Hindlimb muscle (tissue), 1 donor: ENCODE data around the gene BCAN. TPM values are rescaled to one million over a fixed set of nuclear protein-coding genes. Genes with fewer than 3 reads are reported as not detected.

Experiments used
- DNase-seq: peaks from one replicate; pipeline ENCODE4 v3.0.0-alpha.2; 2013
- polyA plus RNA-seq: library from polyadenylated mRNA; unstranded; fragments of 120-200 nt; gene quantifications from one replicate; pipeline ENCODE4 v1.2.1, GENCODE V29; 2013; ENCODE audit not compliant: insufficient read length

BCAN gene
- polyA plus RNA-seq, 1 donor: 0.88 TPM

DNA sequence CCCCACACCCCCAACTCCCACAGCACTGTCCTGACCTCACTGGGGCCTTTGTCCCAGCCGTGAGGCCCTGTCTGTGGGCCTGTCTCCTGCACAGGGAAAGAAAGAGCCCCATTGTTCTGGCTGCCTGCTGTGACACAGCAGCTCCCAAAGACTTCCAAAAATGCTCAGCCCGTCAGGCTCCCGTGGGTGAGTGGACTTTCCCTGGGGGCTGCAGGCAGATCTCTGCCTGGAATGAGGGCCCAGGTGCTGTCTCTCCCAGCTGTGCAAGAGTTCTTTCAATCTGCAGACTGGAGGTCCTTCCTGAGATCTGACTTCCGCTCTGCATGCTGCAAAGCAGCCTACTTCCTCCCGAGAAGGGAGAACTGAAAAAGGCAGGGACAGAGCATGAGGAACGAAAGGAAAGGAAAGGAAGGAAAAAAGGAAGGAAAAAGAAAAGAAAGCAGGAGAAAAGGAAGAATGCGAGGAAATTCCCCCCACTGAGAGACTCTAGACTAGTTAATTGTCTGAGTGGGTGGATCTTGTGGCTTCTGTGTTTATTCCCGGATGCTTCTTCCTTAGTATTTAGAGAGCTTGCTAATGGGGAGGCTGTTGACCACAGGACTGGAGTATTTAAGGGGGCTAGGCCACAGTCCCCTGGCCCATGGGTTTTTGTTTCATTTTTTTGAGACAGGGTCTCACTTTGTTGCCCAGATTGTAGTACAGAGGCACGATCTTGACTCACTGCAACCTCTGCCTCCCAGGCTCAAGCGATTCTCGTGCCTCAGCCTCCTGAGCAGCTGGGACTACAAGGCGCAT is 20.3 kb downstream of the BCAN start:
- DNase-seq: no peak

DNA sequence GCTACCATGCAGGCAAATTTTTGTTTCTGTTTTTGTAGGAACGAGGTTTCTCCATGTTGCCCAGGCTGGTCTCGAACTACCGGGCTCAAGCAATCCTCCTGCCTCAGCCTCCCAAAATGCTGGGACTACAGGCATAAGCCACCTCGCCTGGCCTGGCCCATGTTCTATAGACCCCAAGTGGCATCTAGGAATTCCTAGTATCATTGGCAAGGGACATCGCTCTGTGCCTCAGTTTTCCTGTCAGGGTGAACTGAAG is 20.8 kb downstream of the BCAN start:
- no peak for DNase-seq

DNA sequence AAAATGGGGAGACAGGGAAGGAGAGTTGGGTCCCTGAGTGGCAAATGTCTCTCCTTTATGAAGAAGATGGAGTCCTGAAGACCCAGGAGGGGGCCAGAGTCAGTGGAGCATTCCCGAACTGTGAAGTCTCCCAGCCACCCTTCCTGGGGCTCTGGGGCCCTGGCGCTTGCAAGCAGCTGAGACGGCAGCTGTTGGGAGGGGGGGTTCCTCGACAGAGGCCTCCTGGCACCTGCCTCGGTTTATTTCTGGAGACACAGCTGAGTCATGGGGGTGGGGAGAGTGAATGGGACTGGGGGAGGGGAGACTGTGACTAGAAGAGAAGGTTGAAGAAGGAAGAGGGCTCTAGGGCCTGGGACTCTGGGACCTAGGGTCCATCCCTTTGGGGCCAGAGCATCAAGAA is 21.3 kb downstream of the BCAN start:
- DNase-seq: peak; percentile 78

DNA sequence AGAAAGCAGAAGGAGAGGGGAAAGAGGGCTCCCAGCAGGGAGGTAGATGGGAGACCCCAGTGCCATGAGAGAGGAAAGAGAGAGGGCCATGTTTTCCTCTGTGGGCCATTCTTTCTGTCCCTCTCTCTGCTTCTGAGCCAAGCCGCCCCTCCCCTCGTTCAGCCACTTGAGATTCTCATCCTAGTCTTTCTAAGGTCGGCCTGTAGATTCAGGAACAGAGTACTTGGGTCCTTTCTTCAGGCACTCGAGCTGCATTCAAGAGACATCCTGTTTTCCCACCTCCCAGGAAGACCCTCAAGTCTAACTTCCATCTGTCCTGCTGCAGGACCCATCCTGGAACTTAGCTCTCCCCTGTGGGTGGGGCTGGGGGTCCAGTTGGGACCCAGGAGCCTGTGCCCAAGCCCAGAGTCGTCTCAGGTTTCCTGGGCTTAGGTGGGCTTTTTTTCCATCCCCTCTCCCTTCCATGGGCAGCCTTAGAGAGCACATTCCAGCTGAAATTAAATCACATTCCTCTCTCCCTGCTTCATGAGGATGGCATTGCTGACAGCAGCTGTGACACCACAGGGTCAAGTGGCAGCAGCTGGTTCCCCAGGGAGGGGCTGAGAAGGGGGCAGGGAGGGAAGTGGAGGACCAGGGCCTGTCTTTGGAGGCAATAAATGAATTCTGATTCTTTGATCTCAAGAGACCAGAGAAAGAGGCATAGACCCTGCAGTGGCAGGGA is 22.3 kb downstream of the BCAN start:
- no peak for DNase-seq

DNA sequence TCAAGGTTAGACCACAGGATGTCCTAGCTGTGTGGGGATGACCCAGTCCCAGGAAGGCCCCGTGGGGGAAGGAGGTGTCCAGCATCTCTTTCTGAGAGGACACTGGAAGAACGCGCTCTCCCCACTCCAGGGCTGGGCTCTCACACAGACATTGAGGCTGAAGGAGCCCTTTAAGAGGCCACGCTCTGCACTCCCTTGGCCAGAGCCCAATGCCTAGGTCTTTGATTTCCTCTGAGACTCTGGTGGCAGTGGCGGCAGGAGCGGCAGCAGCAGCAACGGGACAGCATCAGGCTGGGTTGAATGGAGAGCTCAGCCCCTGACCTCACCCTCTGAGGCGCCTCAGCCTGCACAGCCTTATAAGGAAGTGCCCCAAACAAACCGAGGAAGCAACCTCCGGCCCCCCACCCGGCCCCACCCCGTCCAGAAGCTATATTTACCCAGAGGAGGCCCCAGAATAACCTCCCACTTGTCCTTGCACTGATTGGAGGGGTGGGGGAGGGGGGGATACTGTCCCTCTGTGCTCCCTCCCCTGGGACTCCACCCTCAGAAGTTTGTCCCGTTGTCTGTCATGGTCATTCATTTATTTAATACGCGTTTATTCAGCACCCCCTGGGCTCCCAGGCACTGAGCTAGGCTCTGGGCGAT is 23.0 kb downstream of the BCAN start:
- DNase-seq: no peak

DNA sequence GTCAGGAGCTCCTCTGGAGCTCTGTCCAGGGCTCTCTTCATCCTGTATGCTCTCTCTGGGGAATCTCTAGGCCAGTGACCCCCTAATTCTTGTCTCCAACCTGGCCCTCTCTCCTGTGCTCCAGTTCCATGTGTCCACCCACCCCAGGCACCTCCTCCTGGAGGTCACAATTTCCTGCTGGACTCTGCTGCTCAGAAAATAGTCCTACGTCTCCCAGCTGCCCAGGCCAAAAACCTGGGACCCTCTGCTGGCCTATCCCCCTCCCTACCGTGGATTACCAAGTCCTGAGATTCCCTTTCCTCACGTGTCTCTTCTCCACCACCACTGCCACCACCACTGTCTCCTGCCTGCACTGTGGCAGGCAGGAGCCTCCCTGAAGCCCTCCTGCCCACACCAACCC is 23.6 kb downstream of the BCAN start:
- no peak for DNase-seq

DNA sequence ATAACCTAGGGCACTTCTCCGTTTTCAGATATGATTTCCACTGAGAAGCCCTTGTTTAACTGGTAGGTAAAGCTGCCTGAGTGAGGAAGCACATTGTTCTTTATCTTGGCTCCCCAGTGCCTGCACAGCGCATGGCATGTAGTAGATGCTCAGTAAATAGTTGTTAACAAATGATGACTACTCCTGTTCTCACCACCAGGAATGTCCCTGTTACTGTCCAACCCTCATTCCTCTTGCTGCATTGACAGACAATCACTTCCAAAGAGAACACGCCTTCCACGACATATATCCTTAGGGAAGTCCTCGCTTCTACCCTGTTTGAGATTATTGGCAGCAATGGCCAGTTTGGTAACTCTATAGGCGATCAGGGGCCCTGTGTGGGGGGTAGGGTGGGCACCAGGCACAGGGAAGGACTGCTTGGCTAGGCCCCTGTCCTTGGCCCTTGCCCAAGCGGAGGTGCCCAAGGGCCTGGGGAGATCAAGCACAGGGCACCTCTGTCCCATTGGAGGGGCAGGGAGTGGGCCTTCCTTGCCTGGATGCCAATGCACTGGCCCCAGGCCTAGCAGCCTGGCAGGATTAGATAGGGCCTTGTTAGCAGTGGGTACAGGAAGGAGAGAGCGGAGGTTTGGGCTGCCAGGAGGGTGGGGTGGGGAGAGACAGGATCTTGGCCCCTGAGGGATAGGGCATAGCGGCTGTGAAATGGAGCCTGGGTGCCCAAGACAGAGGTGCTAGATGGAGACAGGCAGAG is 25.1 kb downstream of the BCAN start:
- no peak for DNase-seq

DNA sequence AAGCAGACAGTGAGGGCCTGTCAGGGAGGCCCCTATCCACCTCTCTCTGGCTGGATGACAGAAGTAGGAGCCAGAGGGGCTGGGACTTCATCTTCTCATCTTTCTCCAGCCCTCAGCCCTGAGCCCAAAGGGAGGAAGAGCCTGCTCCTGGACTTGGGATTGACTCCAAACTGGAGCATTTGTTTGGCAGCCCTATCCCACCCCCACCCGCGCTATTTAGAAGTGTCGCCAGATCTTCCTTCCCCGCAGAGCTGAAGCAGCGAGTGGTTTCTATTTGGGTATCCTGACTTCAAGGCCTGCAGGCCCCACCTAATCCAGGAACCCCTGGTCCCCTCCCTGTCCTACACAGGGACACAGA is 25.7 kb downstream of the BCAN start:
- DNase-seq: peak; percentile 91

DNA sequence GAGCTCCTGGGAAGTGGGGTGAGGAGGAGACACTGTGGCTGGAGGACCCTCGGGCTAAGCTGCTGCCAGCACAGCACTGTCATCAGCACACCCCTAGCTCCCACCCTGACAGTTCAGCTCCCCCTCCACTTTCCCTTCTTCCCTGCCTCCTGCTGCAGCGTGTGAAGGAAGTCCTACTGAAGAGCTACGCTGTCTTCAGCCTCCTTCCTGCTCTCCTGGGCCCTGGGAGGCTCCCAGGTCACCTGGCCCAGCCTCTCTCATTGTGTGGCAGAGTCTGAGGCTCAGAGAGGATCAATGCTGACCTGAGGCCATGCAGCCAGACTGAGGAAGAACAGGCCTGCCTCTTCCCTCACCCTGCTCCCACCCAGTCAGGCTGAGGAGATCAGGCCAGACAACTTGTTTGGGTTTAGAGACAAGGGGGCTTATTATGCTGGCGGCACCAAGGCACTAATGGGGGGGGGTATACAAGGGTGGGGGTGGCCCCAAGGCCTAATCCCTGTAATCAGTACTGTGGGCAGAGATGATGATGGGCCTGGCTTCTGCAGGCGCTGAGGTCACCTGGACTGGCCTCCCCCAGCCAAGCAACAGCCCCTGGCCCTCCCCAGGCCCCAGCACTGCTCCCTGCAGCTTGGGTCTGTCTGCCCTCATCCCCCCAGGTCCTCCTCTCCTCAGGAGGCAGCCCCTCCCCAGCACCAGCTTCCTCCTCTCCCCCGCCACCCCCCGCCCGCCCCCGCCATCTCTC is 26.2 kb downstream of the BCAN start:
- no peak for DNase-seq

DNA sequence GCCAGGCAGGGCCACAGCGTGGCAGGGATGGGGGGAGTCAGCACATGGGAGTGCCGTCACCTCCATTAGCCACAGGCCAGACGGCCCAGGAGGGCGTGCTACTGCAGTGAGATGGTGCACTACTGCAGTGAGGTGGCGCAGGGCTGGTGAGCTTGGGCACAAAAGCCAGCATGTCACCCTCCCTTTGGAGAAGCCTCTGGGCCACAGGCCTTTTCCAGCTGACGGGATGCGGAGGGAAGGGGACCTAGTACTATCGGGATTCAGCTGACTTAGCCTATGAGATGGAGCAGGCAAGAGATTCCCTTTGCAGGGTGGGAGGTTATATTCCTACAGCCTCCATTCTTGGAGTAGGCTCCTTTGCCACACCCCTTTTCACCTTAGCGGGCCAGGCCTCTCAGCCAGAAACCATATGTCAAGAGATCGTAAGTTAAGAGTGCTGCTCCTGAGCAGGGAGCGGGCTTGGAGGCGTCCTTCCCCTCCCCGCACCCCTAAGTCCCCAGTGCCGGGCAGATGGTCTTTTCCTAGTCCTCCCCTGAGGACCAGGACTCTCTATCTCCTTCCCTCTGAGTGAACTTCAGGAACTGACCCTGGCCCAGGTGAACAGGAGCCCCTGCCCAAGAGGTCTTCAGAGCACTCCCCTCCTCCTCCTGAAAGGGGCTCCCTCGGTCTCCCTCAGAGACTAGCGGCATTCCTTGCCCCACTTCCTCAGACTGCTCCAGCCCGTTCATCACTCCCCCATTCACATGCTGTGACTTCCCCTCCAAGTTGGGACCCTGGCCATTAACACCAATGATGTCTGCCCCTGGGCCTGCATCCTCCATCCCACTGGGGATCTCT is 27.1 kb downstream of the BCAN start:
- DNase-seq: no peak

DNA sequence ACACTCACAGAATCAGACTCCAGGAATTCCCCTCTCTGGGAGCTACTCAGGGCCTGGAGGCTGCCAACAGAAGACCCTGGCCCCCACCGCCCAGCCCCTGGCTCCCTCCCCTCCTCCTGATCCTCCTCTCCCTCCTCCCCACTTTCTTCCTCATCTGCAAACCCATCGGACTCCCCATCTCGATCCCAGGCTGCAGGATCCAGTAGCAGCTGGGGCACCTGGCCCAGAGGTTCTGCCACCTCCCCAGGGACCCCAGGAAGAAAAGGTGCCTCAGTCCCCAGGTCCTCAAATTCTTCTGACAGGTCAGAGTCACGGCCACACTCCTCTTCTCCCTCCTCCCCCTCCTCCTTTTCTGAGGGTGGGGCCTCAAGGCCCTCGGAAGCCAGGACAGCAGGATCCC is 27.9 kb downstream of the BCAN start:
- DNase-seq: no peak

DNA sequence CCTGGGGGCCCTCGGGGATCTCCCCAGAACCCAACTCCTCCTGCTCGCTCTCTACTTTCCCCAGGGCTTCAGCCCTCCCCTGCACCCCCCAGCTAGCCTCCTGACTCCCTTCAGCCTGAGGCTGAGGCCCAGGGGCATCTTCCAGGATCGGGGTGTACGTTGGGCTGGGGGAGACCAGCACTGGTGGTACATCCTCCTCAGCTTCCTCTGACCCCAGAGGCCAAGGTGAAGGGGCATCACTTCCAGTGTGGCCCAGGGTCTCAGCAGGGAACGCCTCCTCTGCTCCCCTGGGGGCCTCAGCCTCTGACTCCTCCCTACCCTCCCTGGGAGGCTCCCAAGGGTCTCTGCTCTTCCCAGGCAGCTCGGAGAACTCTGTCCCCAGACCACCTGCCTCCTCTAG is 28.4 kb downstream of the BCAN start:
- DNase-seq: no peak

DNA sequence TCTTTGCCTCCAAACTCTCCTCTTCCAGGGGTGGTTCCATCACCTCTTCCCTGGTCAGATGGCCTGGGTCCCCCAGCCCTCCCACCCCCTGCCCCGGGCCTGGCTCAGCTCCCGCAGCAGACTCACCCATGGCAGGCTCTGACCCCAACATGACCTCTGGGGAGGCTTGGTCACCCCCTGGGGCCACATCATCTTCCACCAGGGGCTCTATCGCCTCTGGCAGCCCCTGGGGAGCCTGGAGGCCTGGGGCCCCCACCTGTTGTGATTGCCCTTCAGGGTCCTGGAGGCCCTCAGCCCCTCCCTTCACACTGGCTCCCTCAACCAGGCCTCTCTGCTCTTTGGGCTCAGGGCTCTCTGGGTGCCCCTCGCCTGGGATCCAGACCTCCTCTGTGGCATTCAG is 28.9 kb downstream of the BCAN start:
- DNase-seq: no peak

DNA sequence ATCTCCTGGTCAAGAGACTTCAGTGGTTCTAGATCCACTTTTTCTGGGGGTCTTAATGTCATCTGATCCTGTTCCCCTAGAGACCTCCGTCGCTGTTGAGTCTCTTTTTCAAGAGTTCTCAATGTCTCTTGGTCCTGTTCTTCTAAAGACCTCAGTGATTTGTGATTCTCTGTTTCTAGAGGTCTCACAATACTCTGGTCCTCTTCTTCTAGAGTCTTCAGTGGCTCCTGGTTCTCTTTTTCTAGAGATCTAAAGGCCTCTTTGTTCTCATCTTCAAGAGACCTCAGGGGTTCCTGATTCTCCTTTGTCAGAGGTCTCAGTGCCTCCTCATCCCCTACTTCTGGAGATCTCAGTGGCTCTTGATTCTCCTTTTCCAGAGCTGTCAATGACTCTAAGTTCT is 29.9 kb downstream of the BCAN start:
- DNase-seq: no peak

DNA sequence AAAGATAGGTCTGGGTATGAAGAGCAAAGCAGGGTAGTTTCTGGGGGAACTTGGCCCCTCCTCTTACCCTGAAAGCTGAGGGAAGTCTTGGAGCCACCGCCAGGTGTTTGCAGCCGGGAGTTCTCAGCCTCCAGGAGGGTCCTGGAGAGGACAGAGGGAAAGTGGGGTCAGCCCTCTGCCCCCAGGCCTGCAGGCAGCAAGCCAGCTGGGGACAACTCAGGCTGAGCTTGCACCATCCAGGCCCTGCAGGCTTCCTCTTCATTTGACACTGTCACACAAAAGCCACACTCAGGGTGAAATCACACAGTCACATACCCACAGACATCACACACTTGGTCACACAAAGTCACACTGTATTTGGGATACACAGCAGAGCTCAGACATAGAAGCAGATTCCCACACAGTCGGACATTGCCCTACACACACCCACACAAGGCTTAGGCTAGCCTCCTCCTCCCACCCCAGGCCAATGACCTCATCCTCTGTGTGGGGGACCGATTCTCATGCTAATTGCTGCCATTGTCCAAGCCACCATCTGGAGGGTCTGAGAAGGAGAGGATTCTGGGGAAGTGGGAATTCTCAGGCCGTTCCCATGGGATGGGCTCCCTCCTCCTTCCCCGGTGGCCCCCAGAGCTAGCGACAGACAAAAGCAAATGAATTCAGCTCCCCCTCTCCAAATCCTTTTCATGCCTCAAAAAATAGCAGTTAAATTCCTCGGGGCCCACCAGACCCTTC is 31.6 kb downstream of the BCAN start:
- DNase-seq: no peak

DNA sequence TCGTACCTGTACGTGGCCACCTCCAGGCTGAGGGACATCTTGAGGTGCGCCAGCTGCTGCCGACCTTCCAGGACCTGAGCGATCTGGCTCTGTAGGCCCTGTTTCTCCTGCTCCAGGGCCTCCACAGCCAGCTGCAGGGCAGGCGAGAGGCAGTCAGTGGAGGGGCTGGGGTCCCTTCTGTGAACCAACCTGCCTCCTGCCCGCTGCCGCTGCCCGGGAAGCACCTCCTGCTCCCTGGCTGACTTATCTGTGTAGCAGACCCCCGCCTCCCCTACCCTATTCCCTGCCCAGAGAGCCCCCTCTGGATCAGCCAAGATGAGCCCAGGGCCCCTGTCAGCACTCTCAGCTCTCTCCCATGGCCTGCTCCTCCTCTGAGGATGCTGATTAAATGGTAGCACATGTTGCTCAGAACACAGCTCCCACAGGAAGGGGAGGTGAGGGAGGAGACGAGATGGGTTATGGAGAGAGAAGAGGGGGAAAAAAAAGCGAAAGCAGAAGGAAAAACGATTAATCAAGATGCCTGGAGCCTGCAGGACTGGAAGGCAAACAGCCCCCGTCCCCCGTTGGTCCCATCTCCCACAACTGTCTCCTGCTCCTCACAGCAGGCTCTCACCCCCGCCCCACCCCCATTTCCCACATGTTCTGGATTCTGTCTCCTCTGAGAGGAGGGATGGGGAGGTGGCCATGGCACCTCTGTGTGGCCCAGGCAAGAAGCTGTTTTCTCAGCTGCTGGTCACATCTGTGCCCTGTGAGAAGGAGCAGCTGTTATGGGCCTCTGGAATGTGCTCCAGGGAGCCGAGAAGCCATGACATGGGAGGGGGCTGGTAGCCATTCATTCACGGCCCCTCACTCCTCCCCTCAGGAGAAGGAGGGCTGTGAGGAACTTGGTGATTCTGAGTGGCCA is 33.5 kb downstream of the BCAN start:
- DNase-seq: no peak

DNA sequence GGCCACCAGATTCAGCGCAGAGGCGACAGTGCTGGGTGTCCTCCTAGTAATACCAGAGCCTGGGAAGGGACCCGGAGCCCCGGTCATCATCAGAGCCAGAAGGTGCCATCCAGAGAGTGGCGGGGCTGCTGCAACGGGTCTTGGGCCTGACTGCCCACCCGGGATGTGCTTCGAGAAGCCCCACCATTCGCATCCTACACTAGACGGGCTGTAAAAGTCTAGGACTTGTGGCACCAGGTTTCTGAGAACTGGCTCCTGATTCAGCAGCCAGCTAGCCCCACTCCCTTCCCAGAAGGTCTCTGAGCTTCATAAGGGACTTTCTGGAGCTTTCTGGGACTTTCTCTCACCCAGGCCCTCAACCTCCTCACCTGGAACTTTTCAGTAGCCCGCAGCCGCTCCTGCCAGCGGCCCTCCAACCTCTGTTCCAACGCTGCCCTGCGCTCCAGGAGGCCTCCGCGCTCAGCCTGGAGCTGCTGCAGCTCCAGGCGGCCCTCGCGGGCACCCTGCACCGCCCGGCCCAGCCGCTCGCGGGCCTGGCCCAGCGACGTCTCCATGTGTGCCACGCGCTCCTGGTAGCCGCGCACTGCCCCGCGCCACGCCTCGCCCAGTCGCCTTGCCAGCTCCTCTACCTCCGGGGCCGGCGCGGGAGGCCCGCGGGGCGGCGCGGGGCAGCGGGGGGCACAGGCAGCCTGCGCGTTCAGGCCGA is 34.4 kb downstream of the BCAN start:
- no peak for DNase-seq

DNA sequence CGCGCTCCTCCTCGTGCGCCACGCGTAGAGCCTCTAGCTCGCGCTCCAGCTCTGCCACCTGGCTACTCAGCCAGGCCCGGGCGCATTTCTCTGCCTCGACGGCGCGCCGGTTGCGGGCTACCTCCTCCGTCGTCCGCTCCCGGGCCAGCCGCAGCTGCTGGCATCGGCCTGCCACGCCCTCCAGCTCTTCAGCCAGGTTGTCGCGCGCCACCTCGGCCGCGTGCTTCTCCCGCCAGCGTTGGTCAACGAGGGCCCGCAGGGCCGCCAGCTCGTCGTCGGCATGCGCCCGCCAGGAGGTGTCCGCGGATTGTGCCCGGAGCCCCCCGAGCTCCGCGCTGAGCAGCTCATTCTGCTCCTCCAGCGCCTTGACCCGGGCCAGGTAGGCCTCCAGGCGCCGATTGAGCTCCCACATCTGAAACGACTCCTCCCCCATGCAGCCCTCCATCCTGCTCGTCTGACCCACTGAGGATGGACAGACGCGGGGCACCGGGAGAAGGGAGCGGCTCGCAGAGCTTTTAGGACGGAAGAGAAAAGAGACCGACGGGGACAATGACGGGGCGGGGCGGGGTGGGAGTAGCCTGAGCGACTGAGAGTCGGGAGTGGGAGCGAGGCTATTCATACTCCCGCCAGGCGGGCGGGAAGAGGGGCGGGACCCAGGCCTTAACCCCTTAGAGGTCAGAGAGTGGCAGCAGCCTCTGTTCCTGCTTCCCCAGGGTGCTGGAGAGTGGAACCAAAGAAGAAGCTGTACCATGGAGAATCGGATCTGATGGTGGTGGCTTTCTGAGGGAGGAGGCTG is 35.1 kb downstream of the BCAN start, which contains the start of gene NES:
Gene NES, minus strand, starts transcription at position 588 of the 796 bp plus-strand sequence. Its CDS starts 143 bp downstream, at position 445.
- peak; percentile 87 for DNase-seq
